GM21528 (cell line): ENCODE results near the gene MBOAT1.
"Not testable (repeated sequence)": the region's sequence is repeated elsewhere in the genome, so short reads cannot be mapped to it uniquely, and the experiment has no call there.

Experiments
- ATAC-seq: cut with Tn5 transposase; IDR thresholded peaks from one replicate; pipeline ENCODE4 v1.9.1; 2021; ENCODE audit warnings: mild to moderate bottlenecking, moderate library complexity; ENCODE audit not compliant: unreplicated experiment, low FRiP score

MBOAT1 gene

DNA sequence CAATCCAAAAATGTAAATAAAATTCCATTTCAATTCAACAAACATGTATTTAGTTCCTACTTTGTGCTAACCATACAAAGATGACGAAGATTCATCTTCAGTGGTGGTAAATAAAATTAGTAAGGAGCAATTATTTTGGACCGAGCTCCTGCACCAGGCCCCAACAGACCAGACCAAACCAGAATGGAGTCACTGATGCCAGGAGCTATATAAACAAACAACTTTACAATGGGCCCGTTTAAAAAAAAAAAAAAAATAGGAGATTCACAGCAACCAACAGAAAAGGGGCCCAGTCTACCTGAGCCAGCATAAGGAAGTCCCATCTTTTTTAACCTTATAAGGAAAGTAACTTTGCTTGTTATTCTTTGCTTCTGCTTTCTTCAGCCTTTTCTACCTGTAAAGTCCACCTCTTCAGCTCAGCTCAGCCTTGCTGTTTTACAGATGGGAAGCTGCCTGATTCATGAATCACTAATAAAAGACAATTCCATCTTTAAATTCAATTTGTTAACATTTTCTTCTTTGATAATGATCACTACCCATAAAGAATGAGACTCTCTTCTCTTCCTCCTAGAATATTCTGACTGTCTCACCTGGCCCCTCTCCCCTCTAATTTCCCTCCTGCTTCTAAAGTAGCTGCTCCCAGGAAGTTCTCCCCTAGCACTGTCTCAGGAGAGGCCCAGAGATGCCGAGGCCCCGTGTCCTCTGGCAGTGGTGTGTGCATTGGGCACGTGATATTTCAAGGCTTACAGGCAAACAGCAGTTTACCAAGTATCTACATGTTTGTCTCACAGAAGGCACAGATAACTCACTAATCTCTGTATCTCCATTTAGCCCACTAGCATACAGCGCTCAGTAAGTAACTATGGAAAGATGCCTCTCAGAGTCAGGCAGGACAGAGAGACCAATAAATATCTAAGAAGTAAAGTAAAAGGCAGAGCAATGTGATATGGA is 8.4 kb downstream of the MBOAT1 start:
- no peak for ATAC-seq

DNA sequence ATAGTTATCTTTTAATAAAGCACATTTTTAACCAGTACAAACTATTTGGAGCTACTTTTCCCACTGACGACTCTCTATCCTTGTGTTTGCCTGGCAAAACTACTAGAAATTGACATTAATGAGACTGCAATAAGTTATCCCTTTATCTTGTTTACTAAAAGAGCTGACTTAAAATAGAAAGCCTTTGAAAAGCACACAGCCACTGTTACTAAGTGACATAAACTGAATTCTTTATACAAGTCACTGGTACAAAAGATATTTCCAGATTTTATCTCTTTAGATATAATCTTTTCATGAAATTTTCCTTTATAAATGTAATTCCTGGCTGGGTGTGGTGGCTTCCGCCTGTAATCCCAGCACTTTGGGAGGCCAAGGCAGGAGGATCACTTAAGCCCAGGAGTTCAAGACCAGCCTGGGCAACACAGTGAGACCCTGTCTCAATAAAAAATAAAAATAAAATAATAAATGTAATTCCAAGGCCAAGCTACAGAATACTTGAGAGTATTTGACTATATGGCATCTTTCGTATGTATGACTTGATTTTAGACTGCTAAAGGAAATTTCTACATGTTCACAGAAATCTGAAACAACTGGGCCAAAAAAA is 9.5 kb downstream of the MBOAT1 start:
- ATAC-seq = no peak

DNA sequence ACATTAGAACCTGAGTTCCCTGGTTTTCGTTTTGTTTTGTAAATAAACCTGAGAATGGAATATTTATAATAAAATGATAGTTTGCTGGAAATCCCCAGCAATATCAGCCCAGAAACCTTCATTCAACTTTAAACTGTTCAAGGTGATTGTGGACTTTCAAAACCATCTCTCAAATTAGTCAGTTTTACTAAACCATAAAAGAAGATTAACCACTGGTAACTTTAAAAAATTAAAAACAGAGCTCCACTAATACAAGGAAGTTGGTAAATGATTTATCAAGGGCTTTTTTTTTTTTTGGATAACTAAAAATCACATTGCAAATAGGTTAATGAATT is 10.0 kb downstream of the MBOAT1 start:
- peak; percentile 24 for ATAC-seq

DNA sequence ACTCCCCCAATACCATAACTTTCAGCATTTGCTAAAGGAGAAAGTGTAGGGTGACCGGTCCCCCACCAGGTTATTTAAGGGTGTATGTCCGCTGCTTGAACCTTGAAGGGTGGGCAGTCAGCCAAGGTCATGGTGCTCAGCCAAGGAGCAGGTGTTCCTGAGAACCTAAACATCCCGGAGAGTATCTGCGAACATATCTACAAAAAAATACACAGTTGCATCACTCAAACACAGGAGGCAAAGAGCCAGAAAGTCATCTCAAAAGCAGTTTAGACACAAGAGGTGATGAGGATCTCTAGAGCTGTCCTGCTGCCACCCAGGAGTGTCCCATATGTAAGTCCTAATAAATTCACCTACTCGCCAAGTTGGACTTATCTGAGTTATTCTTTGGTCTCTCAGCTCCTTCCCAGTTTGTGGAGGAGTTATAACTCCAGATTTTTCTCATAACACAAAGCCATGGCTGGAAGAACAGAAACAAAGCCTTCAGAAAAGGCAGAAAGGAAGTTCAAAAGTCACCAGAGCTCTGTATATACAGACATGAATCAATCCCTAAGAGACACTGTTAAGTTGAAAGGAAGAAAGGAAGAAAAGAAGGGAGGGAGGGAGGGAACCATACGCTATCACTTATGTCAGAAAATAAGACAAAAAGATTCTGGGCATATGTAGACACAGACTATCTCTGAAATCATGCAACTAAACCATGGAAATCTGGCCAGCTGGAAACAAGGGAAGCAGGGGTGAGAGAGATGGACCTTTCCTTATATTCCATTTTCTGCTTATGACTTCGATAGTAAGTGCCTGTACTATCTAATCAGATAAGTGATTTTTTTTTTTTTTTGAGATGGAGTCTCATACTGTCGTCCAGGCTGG is 11.3 kb downstream of the MBOAT1 start:
- no peak for ATAC-seq

DNA sequence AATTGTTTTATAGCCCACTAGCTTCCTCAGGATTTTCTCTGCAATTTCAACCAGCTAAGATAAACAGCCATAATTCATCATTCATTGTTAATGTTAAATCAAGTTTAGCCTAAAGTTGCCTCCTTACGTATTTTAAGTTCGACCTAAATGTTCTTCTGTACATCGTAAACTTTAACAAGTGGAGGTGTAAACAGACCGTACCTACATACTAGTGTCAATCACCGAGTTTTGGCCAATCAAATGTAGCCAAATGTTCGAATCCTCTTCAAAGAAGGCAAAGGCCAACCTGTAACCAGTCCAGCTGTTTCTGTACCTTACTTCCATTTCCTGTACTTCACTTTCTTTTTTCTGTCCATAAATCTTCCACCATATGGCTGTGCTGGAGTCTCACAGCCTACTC is 13.5 kb downstream of the MBOAT1 start:
- no peak for ATAC-seq

DNA sequence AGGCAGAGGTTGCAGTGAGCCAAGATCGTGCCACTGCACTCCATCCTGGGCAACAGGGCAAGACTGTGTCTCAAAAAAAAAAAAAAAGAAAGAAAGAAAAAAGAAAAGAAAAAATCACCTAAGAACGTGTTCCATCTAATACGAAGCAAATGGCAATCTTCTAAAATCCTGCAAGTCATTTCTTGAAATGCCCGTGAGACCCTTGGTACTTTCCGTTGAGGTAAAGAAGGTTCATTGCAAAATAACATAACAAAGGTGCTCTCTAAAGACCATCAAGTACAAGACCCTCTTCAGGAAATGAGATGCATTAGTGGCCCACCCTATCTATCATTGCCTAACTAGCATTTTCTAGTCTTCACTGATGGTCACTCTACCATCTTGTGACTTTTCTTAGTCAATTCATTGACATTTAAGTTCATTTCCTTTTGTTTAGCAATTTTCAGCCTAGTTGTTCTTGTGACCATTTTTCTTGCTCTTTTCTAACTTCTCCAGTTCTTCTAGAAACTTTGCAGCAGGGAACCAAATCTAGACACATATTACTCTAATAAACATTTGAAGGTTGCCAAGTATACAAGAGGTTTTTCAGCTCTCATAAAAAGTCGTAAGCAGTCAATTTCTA is 14.0 kb downstream of the MBOAT1 start:
- no peak for ATAC-seq

DNA sequence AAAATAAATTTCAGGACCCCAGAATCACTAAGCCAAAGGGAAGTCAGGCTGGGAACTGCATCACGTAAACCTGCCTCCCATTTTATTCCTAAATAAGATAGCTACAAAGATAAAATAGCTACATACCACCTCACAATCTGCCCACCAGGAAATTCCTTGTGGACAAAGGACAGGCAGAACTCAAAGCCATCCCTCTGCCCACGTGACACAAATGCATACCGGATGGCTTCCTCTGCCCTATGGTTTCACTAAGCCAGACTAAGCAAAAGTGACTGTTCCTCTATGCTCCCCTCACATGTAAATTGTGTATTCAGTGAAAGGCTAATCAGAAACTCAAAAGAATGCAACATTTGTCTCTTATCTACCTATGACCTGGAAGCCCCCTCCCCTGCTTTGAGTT is 15.0 kb downstream of the MBOAT1 start:
- no peak for ATAC-seq

DNA sequence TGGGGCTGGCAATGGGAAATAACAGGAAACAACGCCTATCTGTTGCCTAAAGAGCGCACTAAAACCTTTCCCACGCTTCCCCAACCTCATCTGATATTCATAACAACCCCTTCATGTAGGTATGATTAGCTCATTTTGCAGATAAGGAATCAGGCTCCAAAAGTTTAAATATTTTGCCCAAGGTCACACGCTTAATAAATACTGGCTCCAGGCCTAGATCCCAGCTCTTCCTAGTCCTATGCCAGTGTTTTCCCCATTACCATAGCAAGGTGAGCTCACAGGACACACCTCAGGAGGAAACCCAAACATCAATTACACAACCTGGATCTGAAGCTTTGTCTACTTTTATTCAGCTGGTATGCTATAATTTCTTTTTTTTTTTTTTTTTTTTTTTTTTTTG is 19.6 kb downstream of the MBOAT1 start:
- ATAC-seq = no peak

DNA sequence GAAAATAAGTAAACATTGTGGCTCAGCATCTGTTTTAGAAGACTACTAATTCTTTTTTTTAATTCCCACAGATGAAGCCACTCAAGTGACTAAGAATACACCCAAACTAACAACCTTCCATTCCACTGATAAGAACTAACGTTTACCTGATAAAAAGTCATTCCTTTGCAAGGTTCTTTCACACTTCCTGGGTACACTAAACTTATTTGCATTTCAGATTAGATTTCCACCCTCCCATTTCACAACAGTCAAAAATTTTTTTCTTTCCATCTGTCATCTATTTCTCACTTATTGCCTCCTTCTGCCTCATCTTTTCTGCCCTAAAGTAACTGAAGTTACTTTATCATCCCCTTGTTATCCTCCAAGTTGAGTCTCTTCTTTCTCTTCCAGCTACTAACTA is 20.3 kb downstream of the MBOAT1 start:
- ATAC-seq = no peak

DNA sequence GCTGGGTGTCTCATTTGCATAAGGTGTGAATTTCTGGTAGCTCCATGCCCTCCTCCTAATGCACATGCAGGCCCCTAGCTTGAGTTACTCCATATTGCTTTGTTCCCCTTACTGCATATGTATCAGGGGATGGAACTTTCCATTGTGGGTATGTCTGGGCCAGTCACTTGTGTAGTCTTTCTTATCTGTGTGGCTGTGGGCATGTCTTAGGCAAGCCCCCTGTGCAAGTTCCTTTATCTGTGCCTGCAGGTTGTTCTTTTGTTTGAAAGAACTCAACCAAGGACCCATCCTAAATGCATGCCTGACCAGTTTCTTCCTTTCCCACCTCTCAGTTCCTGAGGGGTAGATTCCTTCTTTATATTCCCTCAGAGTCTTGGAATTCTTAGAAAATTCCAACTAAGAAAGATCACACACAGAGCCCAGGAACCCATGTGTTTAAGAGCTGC is 23.6 kb downstream of the MBOAT1 start:
- no peak for ATAC-seq

DNA sequence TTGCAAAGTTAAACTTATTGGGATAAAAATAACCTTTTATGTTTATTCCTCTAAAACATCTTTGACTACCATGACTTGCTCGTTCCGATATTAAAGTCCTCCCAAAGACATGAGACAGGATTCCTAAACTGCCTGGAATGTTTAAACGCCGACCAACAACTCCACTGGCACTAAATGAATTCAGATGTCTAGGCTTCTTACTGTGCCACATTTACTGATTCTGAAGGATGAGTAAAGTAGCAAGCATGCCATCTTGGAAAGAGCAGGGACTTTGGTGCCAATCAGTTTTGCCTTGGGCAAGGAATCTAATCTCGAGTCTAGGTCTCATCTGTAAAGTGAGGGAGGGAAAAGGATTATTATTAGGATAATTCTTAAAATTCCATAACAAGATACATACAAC is 25.3 kb downstream of the MBOAT1 start:
- ATAC-seq = no peak

DNA sequence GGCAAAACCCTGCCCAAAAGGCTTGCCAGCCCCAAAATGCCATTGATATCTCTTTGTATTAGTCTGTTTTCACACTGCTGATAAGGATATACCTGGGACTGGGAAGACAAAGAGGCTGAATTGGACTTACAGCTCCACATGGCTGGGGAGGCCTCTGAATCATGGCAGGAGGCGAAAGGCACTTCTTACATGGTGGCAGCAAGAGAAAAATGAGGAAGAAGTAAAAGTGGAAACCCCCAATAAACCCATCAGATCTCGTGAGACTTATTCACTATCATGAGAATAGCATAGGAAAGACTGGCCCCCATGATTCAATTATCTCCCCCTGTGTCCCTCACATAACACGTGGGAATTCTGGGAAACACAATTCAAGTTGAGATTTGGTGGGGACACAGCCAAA is 28.6 kb downstream of the MBOAT1 start:
- ATAC-seq = no peak

DNA sequence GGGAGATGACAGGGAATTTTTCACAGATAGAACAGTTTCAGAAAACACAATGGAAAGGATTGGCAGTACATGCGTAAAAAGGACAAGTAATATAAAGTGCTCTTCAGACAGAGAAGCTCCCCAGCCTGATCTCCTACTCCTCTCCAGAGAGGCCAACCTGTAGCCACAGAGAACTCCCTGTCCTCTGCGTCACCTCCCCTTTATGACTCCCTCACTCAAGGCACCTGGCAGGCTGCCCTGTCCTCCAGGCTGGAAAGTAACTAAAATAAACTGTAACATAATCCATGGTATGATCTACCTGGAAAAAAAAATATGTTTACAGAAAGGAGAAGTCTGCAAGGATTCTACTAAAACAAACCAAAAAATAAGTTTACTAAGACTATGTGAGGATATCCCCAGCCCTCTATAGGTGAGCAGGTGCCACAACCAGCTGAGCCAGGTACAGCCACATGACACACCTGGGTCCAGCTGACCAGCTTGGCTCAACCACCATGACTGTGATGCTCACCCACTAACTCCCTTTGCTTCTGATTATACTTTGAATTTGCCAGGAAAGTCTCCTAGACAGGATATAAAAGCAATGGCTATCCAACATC is 29.2 kb downstream of the MBOAT1 start:
- no peak for ATAC-seq

DNA sequence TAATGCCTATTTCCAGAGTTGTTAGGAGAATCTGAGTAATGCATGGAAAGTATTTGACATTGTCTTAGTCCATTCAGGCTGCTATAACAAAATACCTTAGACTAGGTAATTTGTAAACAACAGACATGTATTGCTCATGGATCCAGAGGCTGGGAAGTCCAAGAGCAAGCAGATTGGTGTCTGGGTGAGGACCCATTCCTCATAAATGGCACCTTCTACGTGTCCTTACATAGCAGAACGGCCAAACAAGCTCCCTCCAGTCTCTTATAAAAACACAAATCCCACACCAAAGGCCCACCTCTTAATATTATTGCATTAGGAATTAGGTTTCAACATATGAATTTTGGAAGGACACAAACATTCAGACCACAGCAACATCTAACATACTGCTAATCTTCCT is 30.2 kb downstream of the MBOAT1 start:
- ATAC-seq = no peak

DNA sequence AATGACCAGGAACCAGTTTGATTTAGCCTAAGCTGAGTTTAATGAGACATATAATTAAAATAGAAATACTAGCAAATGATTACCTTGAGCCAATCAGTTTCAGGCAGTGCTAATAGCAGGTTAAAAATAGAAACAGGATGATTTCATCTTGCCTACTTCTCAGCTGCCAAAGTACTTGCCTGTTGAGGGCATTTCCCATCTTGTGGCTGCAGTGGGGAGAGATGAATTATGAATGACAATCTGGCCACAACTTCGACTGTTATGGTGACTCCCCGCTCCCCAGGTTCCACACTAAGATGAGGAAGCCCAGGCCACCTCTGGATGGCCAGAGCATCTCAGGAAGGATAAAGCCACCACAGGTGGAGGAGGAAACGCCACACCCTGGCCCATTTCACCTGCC is 31.3 kb downstream of the MBOAT1 start:
- ATAC-seq = peak; percentile 65

DNA sequence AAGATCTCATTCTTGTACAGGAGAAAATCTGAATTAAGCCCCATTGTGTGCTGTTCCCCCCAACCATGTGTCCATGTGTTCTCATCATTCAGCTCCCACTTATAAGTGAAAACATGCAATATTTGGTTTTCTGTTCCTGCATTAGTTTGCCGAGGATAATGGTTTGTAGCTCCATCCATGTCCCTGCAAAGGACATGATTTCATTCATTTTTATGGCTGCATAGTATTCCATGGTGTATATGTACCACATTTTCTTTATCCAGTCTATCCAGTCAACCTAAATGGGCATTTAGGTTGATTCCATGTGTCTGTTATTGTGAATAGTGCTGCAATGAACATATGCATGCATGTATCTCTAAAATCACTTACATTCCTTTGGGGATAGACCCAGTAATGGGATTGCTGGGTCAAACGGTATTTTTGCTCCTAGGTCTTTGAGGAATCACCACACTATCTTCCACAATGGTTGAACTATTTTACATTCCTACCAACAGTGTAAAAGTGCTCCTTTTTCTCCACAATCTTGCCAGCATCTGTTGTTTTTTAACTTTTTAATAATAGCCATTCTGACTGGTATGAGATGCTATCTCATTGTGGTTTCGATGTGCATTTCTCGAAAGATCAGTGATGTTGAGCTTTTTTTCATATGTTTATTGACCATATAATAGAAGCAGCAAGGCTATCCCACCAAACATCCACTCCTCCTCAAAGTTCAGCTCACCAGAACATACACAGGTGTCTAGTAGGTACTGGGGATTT is 32.8 kb downstream of the MBOAT1 start:
- not testable (repeated sequence) for ATAC-seq

DNA sequence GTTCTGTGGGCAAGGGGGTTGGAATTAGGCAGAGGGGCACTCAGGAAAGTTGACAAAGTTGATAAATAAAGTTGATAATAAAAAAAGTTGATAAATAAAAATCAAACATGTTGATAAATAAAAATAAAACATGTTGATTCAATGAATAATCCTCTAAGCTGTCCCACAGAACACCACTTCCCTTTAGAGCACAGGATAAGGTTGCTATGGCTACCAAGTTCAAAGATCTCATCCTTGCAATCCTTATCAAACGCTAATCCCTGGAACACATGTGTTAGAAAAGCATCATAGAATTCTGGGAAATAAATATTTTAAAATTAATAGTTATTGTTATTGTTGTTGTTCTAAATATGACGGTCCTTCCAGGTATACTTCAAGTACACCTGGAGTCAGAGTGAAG is 33.9 kb downstream of the MBOAT1 start:
- no peak for ATAC-seq

DNA sequence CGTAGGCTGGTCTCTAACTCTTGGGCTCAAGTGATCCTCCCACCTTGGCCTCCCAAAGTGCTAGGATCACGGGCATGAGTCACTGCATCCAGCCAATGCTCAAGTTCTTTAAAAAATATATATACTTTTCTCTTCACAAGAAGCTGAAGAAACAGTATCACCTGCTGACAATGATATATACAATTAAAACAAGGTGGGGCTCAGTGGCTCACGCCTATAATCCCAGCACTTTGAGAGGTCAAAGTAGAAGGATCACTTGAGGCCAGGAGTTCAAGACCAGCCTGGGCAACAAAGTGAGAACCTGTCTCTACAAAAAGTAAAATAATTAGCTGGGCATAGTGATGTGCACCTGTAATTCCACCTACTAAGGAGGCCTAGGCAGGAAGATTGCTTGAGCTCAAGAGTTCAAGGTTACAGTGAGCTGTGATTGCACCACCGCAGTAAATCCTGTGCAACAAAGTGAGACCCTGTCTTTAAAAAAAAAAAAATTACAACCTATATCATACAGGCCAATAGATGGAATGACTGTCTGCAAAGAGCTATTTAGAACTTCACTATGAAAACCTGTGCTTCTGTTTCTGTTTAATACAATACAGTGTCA is 36.4 kb downstream of the MBOAT1 start:
- no peak for ATAC-seq
